HG02973 (cell line): ENCODE data around the gene TAOK2.
"Not testable (repeated sequence)": the region's sequence is repeated elsewhere in the genome, so short reads cannot be mapped to it uniquely, and the experiment has no call there.

Source experiments
- ATAC-seq: cut with Tn5 transposase; IDR thresholded peaks from one replicate; pipeline ENCODE4 v1.9.1; 2021; ENCODE audit warnings: moderate library complexity; ENCODE audit not compliant: unreplicated experiment

Gene TAOK2

GRCh38 chr16:30018731-30019158 is 45.1 kb downstream of the TAOK2 start:
- ATAC-seq = no peak

- ATAC-seq = no peak
These were observed 49.2 kb downstream of the TAOK2 start, which contains the start of gene C16orf92 for GRCh38 chr16:30022887-30023286. TSS of gene C16orf92 (plus strand) at chr16:30023198. CDS start at chr16:30023341, 143 bp downstream.

- ATAC-seq = no peak
These were observed 49.9 kb downstream of the TAOK2 start for GRCh38 chr16:30023586-30023985.

GRCh38 chr16:30024451-30024850 is 50.8 kb downstream of the TAOK2 start:
- ATAC-seq = no peak

- ATAC-seq = no peak
These were observed 51.5 kb downstream of the TAOK2 start for GRCh38 chr16:30025156-30025555.

GRCh38 chr16:30025574-30025973 is 51.9 kb downstream of the TAOK2 start:
- ATAC-seq = no peak

- ATAC-seq = no peak
These were observed 52.8 kb downstream of the TAOK2 start for GRCh38 chr16:30026449-30026848.

- no peak for ATAC-seq
These were observed 54.1 kb downstream of the TAOK2 start for GRCh38 chr16:30027588-30028437.

GRCh38 chr16:30028438-30029076 is 54.9 kb downstream of the TAOK2 start:
- ATAC-seq = no peak

GRCh38 chr16:30030011-30030685 is 56.5 kb downstream of the TAOK2 start:
- no peak for ATAC-seq

GRCh38 chr16:30030841-30031413 is 57.3 kb downstream of the TAOK2 start, which contains the start of gene TLCD3B:
TSS of gene TLCD3B (minus strand) at chr16:30031271. CDS start at chr16:30030527, 744 bp downstream.
- no peak for ATAC-seq

- no peak for ATAC-seq
These were observed 57.8 kb downstream of the TAOK2 start for GRCh38 chr16:30031477-30031918.

GRCh38 chr16:30032083-30032819 is 58.6 kb downstream of the TAOK2 start:
- ATAC-seq = no peak

- no peak for ATAC-seq
These were observed 59.6 kb downstream of the TAOK2 start for GRCh38 chr16:30033270-30033669.

GRCh38 chr16:30040221-30040620 is 66.6 kb downstream of the TAOK2 start:
- ATAC-seq = no peak

- ATAC-seq = not testable (repeated sequence)
These were observed 67.0 kb downstream of the TAOK2 start for GRCh38 chr16:30040690-30041089.

- no peak for ATAC-seq
These were observed 68.2 kb downstream of the TAOK2 start for GRCh38 chr16:30041841-30042240.
